CD4-positive, alpha-beta memory T cell (primary cell): Measurements from ENCODE around the gene CLEC4M. TPM values are rescaled to one million over a fixed set of nuclear protein-coding genes. Genes with fewer than 3 reads are reported as not detected.

Experiments used
- CTCF ChIA-PET: fragments of 350-600 bp; sonication (Branson Sonifier 250); formaldehyde crosslinking; loops from one replicate; lab custom pipeline; 2021; ENCODE audit warnings: inconsistent platforms; ENCODE audit not compliant: partially characterized antibody; lab: Charles Lee
- POLR2A ChIA-PET: fragments of 350-600 bp; sonication (Branson Sonifier 250); formaldehyde crosslinking; loops from one replicate; lab custom pipeline; 2021; ENCODE audit not compliant: partially characterized antibody; lab: Charles Lee
- DNase-seq, 5 donors: peaks; one replicate each; pipeline versions ENCODE4 v3.0.0 to v3.0.0-alpha.2; 2020 to 2022; ENCODE audit warnings: mixed read lengths in 1 of 5
- H3K27ac ChIP-seq: one replicate; pipeline ENCODE4 v1.7.0; 2013; ENCODE audit warnings: low read depth, low read length
- H3K27me3 ChIP-seq: 2 replicates; pipeline ENCODE4 v1.7.0; 2013; ENCODE audit warnings: mild to moderate bottlenecking, low read length, moderate library complexity; ENCODE audit not compliant: insufficient read depth
- H3K36me3 ChIP-seq: 2 replicates; pipeline ENCODE4 v1.7.0; 2013; ENCODE audit warnings: mild to moderate bottlenecking, low read length, moderate library complexity; ENCODE audit not compliant: insufficient read depth
- H3K4me1 ChIP-seq: 2 replicates; pipeline ENCODE4 v1.7.0; 2013; ENCODE audit warnings: mild to moderate bottlenecking, low read length, moderate library complexity; ENCODE audit not compliant: insufficient read depth
- H3K4me3 ChIP-seq, 2 donors: one replicate each; pipeline ENCODE4 v1.7.0; 2013; ENCODE audit warnings: low read length in 2 of 2, mild to moderate bottlenecking in 1 of 2
- H3K9me3 ChIP-seq, 2 donors: one replicate each; pipeline ENCODE4 v1.7.0; 2013; ENCODE audit warnings: low read length in 2 of 2, control low read depth in 1 of 2; ENCODE audit not compliant: control insufficient read depth in 1 of 2
- H3K27ac Mint-ChIP-seq, 7 donors: one replicate each; pipeline ENCODE4 v1.8.0; 2020 to 2021; ENCODE audit warnings: mixed read lengths in 7 of 7, mild to moderate bottlenecking in 6 of 7, inconsistent platforms in 3 of 7, moderate library complexity in 3 of 7
- H3K27me3 Mint-ChIP-seq, 2 donors: one replicate each; pipeline ENCODE4 v1.8.0; 2020 to 2021; ENCODE audit warnings: mixed read lengths in 2 of 2
- H3K36me3 Mint-ChIP-seq, 2 donors: one replicate each; pipeline ENCODE4 v1.8.0; 2020 to 2021; ENCODE audit warnings: mixed read lengths in 2 of 2, inconsistent platforms in 1 of 2, mild to moderate bottlenecking in 1 of 2
- H3K4me1 Mint-ChIP-seq, 4 donors: one replicate each; pipeline ENCODE4 v1.8.0; 2020 to 2021; ENCODE audit warnings: mixed read lengths in 4 of 4, mild to moderate bottlenecking in 1 of 4
- H3K4me3 Mint-ChIP-seq, 8 donors: one replicate each; pipeline ENCODE4 v1.8.0; 2020 to 2021; ENCODE audit warnings: mixed read lengths in 8 of 8, mild to moderate bottlenecking in 7 of 8, moderate library complexity in 6 of 8, inconsistent platforms in 3 of 8
- H3K9me3 Mint-ChIP-seq, 8 donors: one replicate each; pipeline ENCODE4 v1.8.0; 2020 to 2021; ENCODE audit warnings: mixed read lengths in 8 of 8, mild to moderate bottlenecking in 5 of 8, inconsistent platforms in 3 of 8, moderate library complexity in 1 of 8
- intact Hi-C: fragments of 100-400 bp; cut with micrococcal nuclease; formaldehyde crosslinking; loops from one replicate; pipeline ENCODE4 v1.15.1; 2023
- polyA plus RNA-seq, 2 donors: library from polyadenylated mRNA; unstranded; fragments of 300-500 nt; fragmentation: Illumina TruSeq; gene quantifications; one replicate each; pipeline ENCODE4 v1.2.3, GENCODE V29; 2021
- total RNA-seq, 2 experiments: library from RNA; stranded (reverse); gene quantifications; one replicate each; pipeline ENCODE4 v1.2.3, GENCODE V29; 2021

The CLEC4M gene
- total and polyA plus RNA-seq, 4 experiments from 2014 or later, result not detected

GRCh38 chr19:7771072-7771471 is 8.0 kb downstream of the CLEC4M start:
- ChIA-PET CTCF (interaction anchor here (1.5 kb wide), 1 partner anchor 27 kb away, joined by 4 read pairs; no protein-coding TSS in a partner anchor), POLR2A (interaction anchor here (0.8 kb wide), 1 partner anchor 65 kb away, joined by 3 read pairs; no protein-coding TSS in a partner anchor)
- Mint-ChIP-seq H3K4me1 (peaks cover 13 to 22% (median 15%) of the 10 kb centered on the region in 4 donors), H3K27me3 (no peaks in the 10 kb centered on the region), H3K27ac (no peak overlapping the region), H3K4me3 (no peak overlapping the region), H3K36me3 (no peaks in the 10 kb centered on the region), H3K9me3 (no peaks in the 10 kb centered on the region)
- Histone ChIP-seq H3K9me3 (no peaks in the 10 kb centered on the region), H3K36me3 (no peaks in the 10 kb centered on the region), H3K27ac (no peak overlapping the region), H3K4me3 (no peak overlapping the region), H3K27me3 (no peaks in the 10 kb centered on the region), H3K4me1 (peaks cover 15% of the 10 kb centered on the region)
- intact Hi-C loops, result no loop called here
- DNase-seq, result no peak

DNA sequence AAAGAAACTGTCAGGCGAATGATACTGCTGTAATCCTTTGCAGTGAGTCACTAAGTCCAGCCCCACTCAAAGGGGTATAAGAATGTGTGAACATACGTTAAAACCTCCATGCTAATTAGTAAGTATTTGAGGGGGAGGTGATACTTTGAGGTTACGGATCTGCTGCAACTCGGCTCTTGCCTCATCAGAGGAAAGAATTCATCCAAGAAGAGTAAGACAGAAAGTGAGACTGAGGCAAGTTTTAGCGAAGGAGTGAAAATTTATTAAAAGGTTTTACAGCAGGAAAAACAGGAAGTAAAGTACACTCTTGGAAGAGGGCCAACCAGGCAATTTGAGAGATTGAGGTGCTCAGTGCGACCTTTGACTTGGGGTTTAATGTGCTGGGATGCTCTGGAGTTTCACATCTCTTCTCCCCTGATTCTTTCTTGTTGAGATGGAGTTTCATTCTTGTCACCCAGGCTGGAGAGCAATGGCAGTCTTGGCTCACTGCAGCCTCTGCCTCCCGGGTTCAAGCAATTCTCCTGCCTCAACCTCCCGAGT is 9.8 kb downstream of the CLEC4M start:
- H3K27me3 Mint-ChIP-seq, result no peaks in the 10 kb centered on the region
- DNase-seq, result peak in 3 of 5 donors; percentile 14 to 21 (median 21)
- H3K4me3 Mint-ChIP-seq, result peak overlapping the region; percentile 45 to 85 (median 71)
- H3K9me3 Mint-ChIP-seq, result no peaks in the 10 kb centered on the region
- Histone ChIP-seq H3K27me3 (no peaks in the 10 kb centered on the region), H3K27ac (no peak overlapping the region), H3K4me3 (no peak overlapping the region), H3K9me3 (no peaks in the 10 kb centered on the region), H3K36me3 (no peaks in the 10 kb centered on the region), H3K4me1 (peaks cover 15% of the 10 kb centered on the region)
- peak overlapping the region; percentile 20 to 94 (median 77) for H3K27ac Mint-ChIP-seq
- ChIA-PET CTCF (no interaction called here), POLR2A (no interaction called here)
- no peaks in the 10 kb centered on the region for H3K36me3 Mint-ChIP-seq
- H3K4me1 Mint-ChIP-seq, result peaks cover 13 to 22% (median 15%) of the 10 kb centered on the region in 4 donors
- intact Hi-C loops, result no loop called here

GRCh38 chr19:7773841-7774240 is 10.8 kb downstream of the CLEC4M start:
- no peak overlapping the region for H3K27ac Mint-ChIP-seq
- ChIA-PET POLR2A (no interaction called here), CTCF (no interaction called here)
- peaks cover 13 to 22% (median 15%) of the 10 kb centered on the region in 4 donors for H3K4me1 Mint-ChIP-seq
- no peak for DNase-seq
- no peaks in the 10 kb centered on the region for H3K27me3 ChIP-seq
- H3K36me3 ChIP-seq, result no peaks in the 10 kb centered on the region
- H3K4me3 ChIP-seq, result no peak overlapping the region
- H3K36me3 Mint-ChIP-seq, result no peaks in the 10 kb centered on the region
- peaks cover 0 to 2% of the 10 kb centered on the region in 2 donors for H3K27me3 Mint-ChIP-seq
- no peak overlapping the region for H3K27ac ChIP-seq
- no peaks in the 10 kb centered on the region for H3K9me3 Mint-ChIP-seq
- H3K4me3 Mint-ChIP-seq, result peak overlapping the region in 1 of 8 donors; percentile 25
- peaks cover 15% of the 10 kb centered on the region for H3K4me1 ChIP-seq
- intact Hi-C loops, result no loop called here
- no peaks in the 10 kb centered on the region for H3K9me3 ChIP-seq

GRCh38 chr19:7775761-7776160 is 12.7 kb downstream of the CLEC4M start:
- Mint-ChIP-seq H3K4me3 (no peak overlapping the region), H3K4me1 (peaks cover 13 to 22% (median 15%) of the 10 kb centered on the region in 4 donors), H3K36me3 (no peaks in the 10 kb centered on the region), H3K9me3 (peaks cover 0 to 2% (median 0%) of the 10 kb centered on the region in 8 donors), H3K27me3 (peaks cover 2 to 3% of the 10 kb centered on the region in 2 donors), H3K27ac (no peak overlapping the region)
- H3K4me3 ChIP-seq, result no peak overlapping the region
- no peaks in the 10 kb centered on the region for H3K9me3 ChIP-seq
- H3K27ac ChIP-seq, result no peak overlapping the region
- peaks cover 15% of the 10 kb centered on the region for H3K4me1 ChIP-seq
- ChIA-PET CTCF (no interaction called here), POLR2A (no interaction called here)
- DNase-seq, result no peak
- intact Hi-C loops, result no loop called here
- no peaks in the 10 kb centered on the region for H3K36me3 ChIP-seq
- H3K27me3 ChIP-seq, result no peaks in the 10 kb centered on the region

DNA sequence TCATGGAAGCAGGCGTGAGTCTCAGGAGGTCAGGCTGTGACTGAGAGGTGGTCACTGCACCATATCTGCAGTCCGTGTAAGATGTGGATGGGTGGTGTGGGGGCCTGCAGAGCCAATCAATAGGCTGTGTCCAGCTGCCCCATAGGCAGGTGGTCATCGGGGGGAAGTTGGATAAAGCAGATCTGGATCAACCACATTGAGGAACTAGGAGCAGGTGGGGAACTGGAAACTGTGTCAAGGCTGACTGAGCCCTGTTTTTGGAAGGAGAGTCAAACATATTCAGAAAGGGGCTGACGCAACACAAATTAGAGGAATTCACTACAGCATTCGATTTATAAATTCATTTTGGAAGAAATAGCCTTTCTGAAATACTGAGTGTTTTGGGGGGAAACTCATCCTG is 15.0 kb downstream of the CLEC4M start:
- Histone ChIP-seq H3K9me3 (no peaks in the 10 kb centered on the region), H3K4me1 (peaks cover 3% of the 10 kb centered on the region), H3K4me3 (no peak overlapping the region), H3K27me3 (no peaks in the 10 kb centered on the region), H3K27ac (no peak overlapping the region), H3K36me3 (no peaks in the 10 kb centered on the region)
- H3K27me3 Mint-ChIP-seq, result peaks cover 2 to 8% of the 10 kb centered on the region in 2 donors
- DNase-seq, result no peak
- H3K4me1 Mint-ChIP-seq, result peaks cover 0 to 9% (median 3%) of the 10 kb centered on the region in 4 donors
- H3K4me3 Mint-ChIP-seq, result no peak overlapping the region
- ChIA-PET CTCF (interaction anchor here (1.1 to 2.0 kb wide), 2 partner anchors 22 to 119 kb away, joined by 4 to 6 read pairs; no protein-coding TSS in a partner anchor), POLR2A (no interaction called here)
- intact Hi-C loops, result no loop called here
- H3K36me3 Mint-ChIP-seq, result no peaks in the 10 kb centered on the region
- no peak overlapping the region for H3K27ac Mint-ChIP-seq
- peaks cover 0 to 2% (median 0%) of the 10 kb centered on the region in 8 donors for H3K9me3 Mint-ChIP-seq

DNA sequence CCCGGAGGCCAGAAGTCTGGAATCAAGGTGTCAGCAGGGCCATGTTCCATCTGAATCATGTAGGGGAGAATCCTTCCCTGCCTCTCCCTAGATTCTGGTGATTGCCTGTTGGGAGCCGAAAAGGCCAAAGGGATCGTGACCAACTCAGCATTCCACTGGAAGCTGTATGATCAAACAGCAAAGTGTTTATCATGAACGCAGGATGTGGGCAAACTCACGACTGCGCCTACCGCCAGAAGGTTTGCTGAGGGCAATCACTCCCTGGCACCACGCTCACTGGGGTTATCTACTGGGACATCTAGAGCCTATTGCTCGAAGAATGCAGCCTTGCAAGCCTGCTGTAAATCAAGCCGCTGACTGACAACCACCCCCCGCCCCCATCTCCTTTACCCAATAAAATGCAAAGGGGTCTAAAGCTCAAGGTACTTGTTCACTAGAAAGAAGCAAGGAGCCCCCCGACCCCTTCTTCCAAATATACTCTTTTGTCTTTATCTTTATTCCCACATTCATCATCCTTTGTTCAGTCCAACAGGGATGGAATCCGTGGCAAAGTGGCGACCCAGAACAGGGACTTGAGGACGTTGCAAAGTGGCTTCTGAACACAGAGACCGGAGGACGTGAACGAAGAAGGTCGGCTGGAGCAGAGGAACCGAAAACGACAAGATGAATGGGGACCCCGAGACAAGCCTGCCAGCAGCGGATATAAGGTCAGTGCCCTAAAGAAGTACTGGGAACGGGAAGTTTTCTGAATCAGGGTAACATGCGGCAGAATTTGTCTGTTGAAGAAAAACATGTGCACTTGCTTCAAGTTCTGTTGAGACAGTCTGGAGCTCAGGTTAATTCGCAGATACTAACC is 16.8 kb downstream of the CLEC4M start:
- Histone ChIP-seq H3K9me3 (no peaks in the 10 kb centered on the region), H3K4me1 (no peaks in the 10 kb centered on the region), H3K27ac (no peak overlapping the region), H3K4me3 (no peak overlapping the region), H3K27me3 (no peaks in the 10 kb centered on the region), H3K36me3 (no peaks in the 10 kb centered on the region)
- Mint-ChIP-seq H3K27me3 (peaks cover 11 to 14% of the 10 kb centered on the region in 2 donors), H3K9me3 (peaks cover 0 to 3% (median 0%) of the 10 kb centered on the region in 8 donors), H3K36me3 (no peaks in the 10 kb centered on the region), H3K4me1 (peaks cover 0 to 2% (median 0%) of the 10 kb centered on the region in 4 donors), H3K4me3 (no peak overlapping the region), H3K27ac (no peak overlapping the region)
- intact Hi-C loops, result no loop called here
- ChIA-PET CTCF (no interaction called here), POLR2A (no interaction called here)
- no peak for DNase-seq

GRCh38 chr19:7781157-7781556 is 18.1 kb downstream of the CLEC4M start:
- ChIA-PET CTCF (no interaction called here), POLR2A (no interaction called here)

More at GRCh38 chr19:7781157-7781556, 18.1 kb downstream of the CLEC4M start:
- no peak overlapping the region for H3K4me3 Mint-ChIP-seq
- no peak overlapping the region for H3K27ac ChIP-seq
- H3K4me1 ChIP-seq, result no peaks in the 10 kb centered on the region
- no peak for DNase-seq
- H3K9me3 ChIP-seq, result no peaks in the 10 kb centered on the region
- H3K9me3 Mint-ChIP-seq, result peaks cover 0 to 11% (median 0%) of the 10 kb centered on the region in 8 donors
- no peaks in the 10 kb centered on the region for H3K4me1 Mint-ChIP-seq
- H3K36me3 Mint-ChIP-seq, result no peaks in the 10 kb centered on the region
- H3K27me3 Mint-ChIP-seq, result peaks cover 11 to 14% of the 10 kb centered on the region in 2 donors
- no peak overlapping the region for H3K4me3 ChIP-seq
- no peaks in the 10 kb centered on the region for H3K27me3 ChIP-seq
- intact Hi-C loops, result no loop called here
- no peak overlapping the region for H3K27ac Mint-ChIP-seq
- H3K36me3 ChIP-seq, result no peaks in the 10 kb centered on the region
